SK-N-SH (cell line): ENCODE results near the gene NPW. TPM values are rescaled to one million over a fixed set of nuclear protein-coding genes. Genes with fewer than 3 reads are reported as not detected.
A peak's percentile ranks its signal among the peaks of the same experiment; 100 is the strongest.

ENCODE experiments used
- CHD2 ChIP-seq: fragments of 150-350 bp; IDR thresholded peaks from 2 replicates; pipeline ENCODE4 v1.6.1; 2018; ENCODE audit warnings: low read length; ENCODE audit not compliant: partially characterized antibody
- CTCF ChIP-seq: fragments of 200-600 bp; sonication (generic); IDR thresholded peaks from 2 replicates; pipeline ENCODE4 v1.6.1; 2017; ENCODE audit warnings: antibody characterized with exemption, mild to moderate bottlenecking, moderate library complexity
- EP300 ChIP-seq, 2 experiments: IDR thresholded peaks; 2 replicates each; pipeline versions ENCODE4 v1.4.0 to v1.6.1; 2012; ENCODE audit warnings: borderline replicate concordance in 1 of 2, low read depth in 1 of 2, low read length in 1 of 2
- EZH2phosphoT487 ChIP-seq: fragments of 200-600 bp; sonication (generic); IDR thresholded peaks from 2 replicates; pipeline ENCODE4 v1.6.1; 2017; ENCODE audit warnings: low read depth, mixed run types, mild to moderate bottlenecking, antibody characterized with exemption, moderate library complexity, borderline replicate concordance
- FOSL2 ChIP-seq: IDR thresholded peaks from 2 replicates; pipeline ENCODE4 v1.4.0; 2012; ENCODE audit warnings: low read depth, mild to moderate bottlenecking, moderate library complexity, borderline replicate concordance
- FOXJ3 ChIP-seq: sonication (generic); formaldehyde crosslinking; IDR thresholded peaks from 2 replicates; pipeline ENCODE4 v1.5.1; 2020; ENCODE audit warnings: mild to moderate bottlenecking, missing genetic modification reagents
- GATA2 ChIP-seq: sonication (generic); formaldehyde crosslinking; IDR thresholded peaks from 2 replicates; pipeline ENCODE4 v1.5.0; 2020; ENCODE audit warnings: mild to moderate bottlenecking, missing genetic modification reagents
- JUND ChIP-seq: IDR thresholded peaks from 2 replicates; pipeline ENCODE4 v1.4.0; 2012
- MAX ChIP-seq: IDR thresholded peaks from 2 replicates; pipeline ENCODE4 v1.4.0; 2012; ENCODE audit warnings: low read depth
- NFIC ChIP-seq: IDR thresholded peaks from 2 replicates; pipeline ENCODE4 v1.4.0; 2012; ENCODE audit warnings: borderline replicate concordance
- NRF1 ChIP-seq: IDR thresholded peaks from 2 replicates; pipeline ENCODE4 v1.6.1; 2012; ENCODE audit warnings: low read depth, mild to moderate bottlenecking, low read length
- POLR2AphosphoS5 ChIP-seq: IDR thresholded peaks from 2 replicates; pipeline ENCODE4 v1.6.1; 2012; ENCODE audit warnings: low read depth, low read length
- RAD21 ChIP-seq: IDR thresholded peaks from 2 replicates; pipeline ENCODE4 v1.6.1; 2012; ENCODE audit warnings: mild to moderate bottlenecking, low read length
- RCOR1 ChIP-seq: fragments of 150-350 bp; IDR thresholded peaks from 2 replicates; pipeline ENCODE4 v1.6.1; 2017; ENCODE audit warnings: antibody characterized with exemption, low read length
- REST ChIP-seq: IDR thresholded peaks from 2 replicates; pipeline ENCODE4 v1.6.1; 2012; ENCODE audit warnings: mild to moderate bottlenecking, low read depth, low read length, moderate library complexity
- RFX5 ChIP-seq: IDR thresholded peaks from 2 replicates; pipeline ENCODE4 v1.6.1; 2012; ENCODE audit warnings: mild to moderate bottlenecking, improper control_type of control experiment, low read length
- RXRA ChIP-seq: IDR thresholded peaks from 2 replicates; pipeline ENCODE4 v1.4.0; 2012; ENCODE audit warnings: low read depth, mild to moderate bottlenecking, borderline replicate concordance
- SIN3A ChIP-seq: IDR thresholded peaks from 2 replicates; pipeline ENCODE4 v1.6.1; 2012; ENCODE audit warnings: low read depth, mild to moderate bottlenecking, low read length, moderate library complexity, borderline replicate concordance
- SMC3 ChIP-seq: IDR thresholded peaks from 2 replicates; pipeline ENCODE4 v1.6.1; 2012; ENCODE audit warnings: low read depth, low read length, improper control_type of control experiment
- TAF1 ChIP-seq: IDR thresholded peaks from 2 replicates; pipeline ENCODE4 v1.6.1; 2012; ENCODE audit warnings: low read depth, mild to moderate bottlenecking, low read length, moderate library complexity, borderline replicate concordance
- TCF12 ChIP-seq: IDR thresholded peaks from 2 replicates; pipeline ENCODE4 v1.4.0; 2012
- TEAD4 ChIP-seq: IDR thresholded peaks from 2 replicates; pipeline ENCODE4 v1.4.0; 2012; ENCODE audit warnings: mild to moderate bottlenecking, borderline replicate concordance; ENCODE audit not compliant: insufficient read depth
- YY1 ChIP-seq: IDR thresholded peaks from 2 replicates; pipeline ENCODE4 v1.4.0; 2012; ENCODE audit warnings: low read depth, mild to moderate bottlenecking
- polyA plus RNA-seq, 3 experiments: library from polyadenylated mRNA; depleted of rRNA; stranded (reverse); fragments of >200 nt; gene quantifications; 2 replicates each; pipeline ENCODE4 v1.2.3, GENCODE V29; 2012

Gene NPW
- polyA plus RNA-seq, 1 of the 3 experiments (the other 2 are of a cell fraction) = 1.1 TPM

GRCh38 chr16:2047330-2048115, 27.9 kb downstream of the NPW start, which contains the start of the genes NTHL1 and TSC2 (continued):
- TF ChIP-seq RXRA (no peak), EZH2phosphoT487 (no peak), RAD21 (no peak; the same call in 1 of the 2 replicates), NRF1 (no peak), TAF1 (no peak; the same call in 1 of the 2 replicates), EP300 (IDR thresholded peaks at IDR 0.05; ENCODE audit: borderline replicate concordance in 1 of 2, low read depth in 1 of 2, low read length in 1 of 2) (no peak; a peak in 1 of 4 replicates), NFIC (no peak), CTCF (peak; percentile 28; the same call in 1 of the 2 replicates), MAX (peak; percentile 73), GATA2 (CRISPR knock-in tag) (no peak), SMC3 (peak; percentile 32; the same call in 1 of the 2 replicates), CHD2 (peak; percentile 75), TCF12 (no peak; the same call in 1 of the 2 replicates), JUND (no peak), FOSL2 (no peak), POLR2AphosphoS5 (peak; percentile 39; the same call in 1 of the 2 replicates), REST (no peak), TEAD4 (no peak), YY1 (peak; percentile 90), RFX5 (no peak), FOXJ3 (CRISPR knock-in tag) (no peak), SIN3A (peak; percentile 60; the same call in 1 of the 2 replicates), RCOR1 (no peak)
- TF ChIP-seq, all 33 proteins: peak for 13
